HCT116 (cell line): ENCODE results near the gene TFAP2D. TPM values are rescaled to one million over a fixed set of nuclear protein-coding genes. Genes with fewer than 3 reads are reported as not detected.

Experiments used
- ATAC-seq: fragments of 200-7000 bp; cut with Tn5 transposase; 2 replicates; pipeline ENCODE4 v1.9.1; 2020; ENCODE audit warnings: mild to moderate bottlenecking, moderate library complexity
- BruUV-seq: library from RNA; stranded (reverse); fragments of 400-500 nt; replicated peaks from 2 replicates; lab custom pipeline; 2021; lab: Mats Ljungman, UMichigan
- CTCF ChIA-PET: fragments of 300-600 bp; sonication (Branson Sonifier 250); formaldehyde crosslinking; loops from one replicate; lab custom pipeline; 2021; ENCODE audit warnings: antibody characterized with exemption; lab: Charles Lee
- POLR2A ChIA-PET: fragments of 300-600, 350-600 bp; sonication (Branson Sonifier 250); formaldehyde crosslinking; loops from one replicate; lab custom pipeline; 2021; ENCODE audit warnings: antibody characterized with exemption; lab: Charles Lee
- RAD21 ChIA-PET, 2 experiments: fragments of 300-600 bp; sonication (Branson Sonifier 250); formaldehyde crosslinking; loops; one replicate each; lab custom pipeline; 2023; ENCODE audit warnings: low total read pairs in 2 of 2; ENCODE audit not compliant: uncharacterized antibody in 2 of 2, unreplicated experiment in 2 of 2, low non-redundant PET in 1 of 2; lab: Charles Lee
- DNase-seq: peaks from one replicate; pipeline ENCODE4 v3.0.0-alpha.2; 2010; ENCODE audit warnings: low read depth, low spot score
- H2AFZ ChIP-seq: fragments of 200-600 bp; shearing (Covaris generic), sonication (generic); 2 replicates; pipeline ENCODE4 v1.6.1; 2017; ENCODE audit warnings: low read depth, mixed run types, mixed read lengths, antibody characterized with exemption, low read length; ENCODE audit not compliant: poor library complexity, severe bottlenecking
- H3K27ac ChIP-seq: 2 replicates; pipeline ENCODE4 v1.5.1; 2012; ENCODE audit warnings: low read depth, low read length
- H3K27me3 ChIP-seq: fragments of 200-600 bp; sonication (generic); 2 replicates; pipeline ENCODE4 v1.6.1; 2016; ENCODE audit warnings: mixed run types, low read length, mixed read lengths; ENCODE audit not compliant: insufficient read depth
- H3K36me3 ChIP-seq, 2 experiments: fragments of 200-500 bp in 1 of 2; fragments of 200-600 bp in 1 of 2; sonication (Bioruptor generic) in 1 of 2; sonication (generic) in 1 of 2; 2 replicates each; pipeline versions ENCODE4 v1.5.1 to v1.6.1; 2014 to 2016; ENCODE audit warnings: low read length in 2 of 2, inconsistent platforms in 1 of 2, mixed read lengths in 1 of 2, mixed run types in 1 of 2; ENCODE audit not compliant: insufficient read depth in 2 of 2, control insufficient read depth in 1 of 2
- H3K4me1 ChIP-seq, 2 experiments: fragments of 200-600 bp in 1 of 2; sonication (generic) in 1 of 2; 2 replicates each; pipeline versions ENCODE4 v1.5.1 to v1.6.1; 2012 to 2017; ENCODE audit warnings: low read length in 2 of 2, inconsistent platforms in 1 of 2, mild to moderate bottlenecking in 1 of 2, mixed read lengths in 1 of 2, mixed run types in 1 of 2, moderate library complexity in 1 of 2; ENCODE audit not compliant: insufficient read depth in 2 of 2, control insufficient read depth in 1 of 2
- H3K4me2 ChIP-seq: fragments of 200-600 bp; sonication (generic); 2 replicates; pipeline ENCODE4 v1.6.1; 2017; ENCODE audit warnings: mixed run types, low read length, mixed read lengths
- H3K4me3 ChIP-seq, 2 experiments: fragments of 200-600 bp in 1 of 2; sonication (generic) in 1 of 2; replicated peaks in 1 of 2; 2 replicates each; pipeline ENCODE4 v1.5.1; 2011 to 2016; ENCODE audit warnings: low read length in 2 of 2, control low read depth in 1 of 2, low read depth in 1 of 2, mild to moderate bottlenecking in 1 of 2, mixed read lengths in 1 of 2, mixed run types in 1 of 2
- H3K79me2 ChIP-seq: fragments of 200-600 bp; sonication (generic); 2 replicates; pipeline ENCODE4 v1.6.1; 2017; ENCODE audit warnings: mild to moderate bottlenecking, mixed run types, low read length, moderate library complexity, mixed read lengths; ENCODE audit not compliant: insufficient read depth
- H3K9ac ChIP-seq: fragments of 200-600 bp; sonication (generic); 2 replicates; pipeline ENCODE4 v1.6.1; 2016; ENCODE audit warnings: low read length, mixed read lengths
- H3K9me2 ChIP-seq: fragments of 200-600 bp; sonication (generic), shearing (Covaris generic); 2 replicates; pipeline ENCODE4 v1.6.1; 2017; ENCODE audit warnings: mixed run types, mild to moderate bottlenecking, moderate library complexity; ENCODE audit not compliant: insufficient read depth
- H3K9me3 ChIP-seq, 2 experiments: fragments of 200-500 bp in 1 of 2; fragments of 200-600 bp in 1 of 2; sonication (Bioruptor generic) in 1 of 2; sonication (generic) in 1 of 2; 2 replicates each; pipeline ENCODE4 v1.6.1; 2014 to 2017; ENCODE audit warnings: low read length in 2 of 2, mixed read lengths in 2 of 2, inconsistent platforms in 1 of 2, low read depth in 1 of 2, mild to moderate bottlenecking in 1 of 2, mixed run types in 1 of 2, moderate library complexity in 1 of 2; ENCODE audit not compliant: control insufficient read depth in 1 of 2, insufficient read depth in 1 of 2
- H4K20me1 ChIP-seq: fragments of 200-600 bp; sonication (generic), shearing (Covaris generic); 2 replicates; pipeline ENCODE4 v1.6.1; 2017; ENCODE audit warnings: mixed run types, mild to moderate bottlenecking, moderate library complexity; ENCODE audit not compliant: insufficient read depth
- CTCF ChIP-seq, 3 experiments: fragments of 200-600 bp in 1 of 3; sonication (generic) in 1 of 3; IDR thresholded peaks in 2 of 3; conservative IDR thresholded peaks in 1 of 3; 2 replicates each; pipeline ENCODE4 v1.5.1; 2012 to 2017; ENCODE audit warnings: low read depth in 2 of 3, low read length in 2 of 3, antibody characterized with exemption in 1 of 3, borderline replicate concordance in 1 of 3, control low read depth in 1 of 3, mild to moderate bottlenecking in 1 of 3, mixed read lengths in 1 of 3, mixed run types in 1 of 3, moderate library complexity in 1 of 3; ENCODE audit not compliant: insufficient read depth in 1 of 3
- ELF1 ChIP-seq: IDR thresholded peaks from 2 replicates; pipeline ENCODE4 v1.6.1; 2012; ENCODE audit warnings: low read depth, borderline replicate concordance
- EZH2 ChIP-seq: fragments of 200-600 bp; sonication (generic); IDR thresholded peaks from 2 replicates; pipeline ENCODE4 v1.6.1; 2017; ENCODE audit warnings: antibody characterized with exemption, mixed run types
- JUND ChIP-seq: IDR thresholded peaks from 2 replicates; pipeline ENCODE4 v1.6.1; 2012
- SP1 ChIP-seq: IDR thresholded peaks from 2 replicates; pipeline ENCODE4 v1.6.1; 2012; ENCODE audit warnings: low read depth
- TCF7L2 ChIP-seq: IDR thresholded peaks from 2 replicates; pipeline ENCODE4 v1.7.0; 2011; ENCODE audit warnings: borderline replicate concordance, inconsistent platforms; ENCODE audit not compliant: insufficient read depth, insufficient read length; ENCODE audit errors: extremely low read depth
- YY1 ChIP-seq: IDR thresholded peaks from 2 replicates; pipeline ENCODE4 v1.6.1; 2011; ENCODE audit warnings: low read length, low read depth, moderate library complexity, mild to moderate bottlenecking; ENCODE audit not compliant: insufficient replicate concordance; ENCODE audit errors: extremely low read depth
- ZNF274 ChIP-seq: fragments of 200-500 bp; sonication (Bioruptor generic); IDR thresholded peaks from 2 replicates; pipeline ENCODE4 v1.6.1; 2014; ENCODE audit warnings: mild to moderate bottlenecking, low read depth, low read length, inconsistent platforms
- intact Hi-C: fragments of 100-400 bp; cut with micrococcal nuclease; formaldehyde crosslinking; loops from 2 replicates; pipeline ENCODE4 v1.10.0; 2022
- total RNA-seq: library from RNA; stranded (reverse); gene quantifications from one replicate; pipeline ENCODE4 v1.2.1, GENCODE V29; 2021; ENCODE audit not compliant: unreplicated experiment

The TFAP2D gene
- total RNA-seq, 1 experiment from 2014 or later: not detected

GRCh38 chr6:50816947-50817645, 103.8 kb downstream of the TFAP2D start:
- no peak overlapping the region for H2AFZ ChIP-seq
- H3K27me3 ChIP-seq: no peaks in the 10 kb centered on the region
- ChIA-PET POLR2A (no interaction called here), RAD21 (no interaction called here)
- no peaks in the 10 kb centered on the region; a peak in 1 of 4 replicates for H3K36me3 ChIP-seq
- H3K4me3 ChIP-seq: no peak overlapping the region
- H3K79me2 ChIP-seq: no peaks in the 10 kb centered on the region
- no peaks in the 10 kb centered on the region for H3K9me2 ChIP-seq
- intact Hi-C loops: loop anchor here (1.0 to 10.0 kb wide), 4 partner anchors 1038 to 1232 kb away; no protein-coding TSS in a partner anchor
- DNase-seq: no peak
- BruUV-seq: no TSS peak
- no peaks in the 10 kb centered on the region for H4K20me1 ChIP-seq
- TF ChIP-seq SP1: no peak
- no peak for TF ChIP-seq CTCF (IDR thresholded peaks at IDR 0.05 in 2 of 3, conservative IDR thresholded peaks at IDR 0.05 in 1 of 3; ENCODE audit: borderline replicate concordance in 1 of 3, insufficient read depth in 1 of 3, low read depth in 2 of 3, low read length in 2 of 3)
- TF ChIP-seq YY1: no peak
- TF ChIP-seq ELF1: no peak
- no peak for TF ChIP-seq ZNF274
- no peak for TF ChIP-seq EZH2
- no peak for TF ChIP-seq TCF7L2
- TF ChIP-seq JUND: no peak
- TF ChIP-seq, all 23 proteins: peak for 0
- Histone ChIP-seq H3K9ac (no peak overlapping the region), H3K4me2 (no peak overlapping the region), H3K9me3 (no peaks in the 10 kb centered on the region), H3K27ac (no peak overlapping the region), H3K4me1 (no peaks in the 10 kb centered on the region)
- CTCF ChIA-PET: no interaction called here
- no peak for ATAC-seq
